Left ventricle myocardium inferior (tissue), 1 donor: ENCODE results near the gene LRRIQ3. TPM values are rescaled to one million over a fixed set of nuclear protein-coding genes. Genes with fewer than 3 reads are reported as not detected.

Experiments
- DNase-seq: peaks from one replicate; pipeline ENCODE4 v3.0.0-alpha.2; 2020
- H3K27ac ChIP-seq: fragments of 200-600 bp; replicated peaks from 2 replicates; pipeline ENCODE4 v1.8.0; 2021
- H3K27me3 ChIP-seq: fragments of 200-600 bp; 2 replicates; pipeline ENCODE4 v1.8.0; 2021; ENCODE audit warnings: low read depth
- H3K36me3 ChIP-seq: fragments of 200-600 bp; 2 replicates; pipeline ENCODE4 v1.8.0; 2021
- H3K4me1 ChIP-seq: fragments of 200-600 bp; 2 replicates; pipeline ENCODE4 v1.8.0; 2021
- H3K4me3 ChIP-seq: fragments of 200-600 bp; 2 replicates; pipeline ENCODE4 v1.8.0; 2021; ENCODE audit warnings: mild to moderate bottlenecking, moderate library complexity
- H3K9me3 ChIP-seq: fragments of 200-600 bp; replicated peaks from 2 replicates; pipeline ENCODE4 v1.8.0; 2021
- CTCF ChIP-seq: fragments of 200-600 bp; IDR thresholded peaks from 2 replicates; pipeline ENCODE4 v1.8.0; 2021; ENCODE audit warnings: antibody characterized with exemption, mild to moderate bottlenecking, borderline replicate concordance
- intact Hi-C: fragments of 100-400 bp; cut with micrococcal nuclease; formaldehyde crosslinking; loops from one replicate; pipeline ENCODE4 v1.11.0; 2022
- total RNA-seq: library from RNA; stranded (reverse); fragmentation: NEBNext Ultra II Directional; extraction: Animal tissue kit (Norgen Biotek cat#: 25700); gene quantifications from one replicate; pipeline ENCODE4 v1.2.1, GENCODE V29; 2021
- donor health status: DM: no; HTN: yes; CAD: no; lungs with severe emphysema.

Gene LRRIQ3
- total RNA-seq, 1 donor from 2014 or later = 0.44 TPM

GRCh38 chr1:74107394-74107793, 90.6 kb downstream of the LRRIQ3 start:
- Histone ChIP-seq H3K27ac (no peak overlapping the region), H3K36me3 (no peaks in the 10 kb centered on the region), H3K4me1 (no peaks in the 10 kb centered on the region), H3K27me3 (no peaks in the 10 kb centered on the region), H3K4me3 (no peak overlapping the region), H3K9me3 (no peaks in the 10 kb centered on the region)
- intact Hi-C loops = no loop called here
- no peak for DNase-seq
- TF ChIP-seq CTCF = no peak

GRCh38 chr1:74091371-74091770, 106.6 kb downstream of the LRRIQ3 start:
- intact Hi-C loops = no loop called here
- TF ChIP-seq CTCF = no peak
- no peaks in the 10 kb centered on the region for H3K4me1 ChIP-seq
- H3K4me3 ChIP-seq = no peak overlapping the region
- H3K36me3 ChIP-seq = no peaks in the 10 kb centered on the region
- H3K9me3 ChIP-seq = peaks cover 37% of the 10 kb centered on the region
- H3K27ac ChIP-seq = no peak overlapping the region
- DNase-seq = no peak
- no peaks in the 10 kb centered on the region for H3K27me3 ChIP-seq

- no peaks in the 10 kb centered on the region for H3K27me3 ChIP-seq
- no peak overlapping the region for H3K4me3 ChIP-seq
- no peaks in the 10 kb centered on the region for H3K9me3 ChIP-seq
- intact Hi-C loops = loop anchor here (1.0 kb wide), 1 partner anchor 22 kb away; no protein-coding TSS in a partner anchor
- no peaks in the 10 kb centered on the region for H3K36me3 ChIP-seq
- no peak for DNase-seq
- H3K27ac ChIP-seq = no peak overlapping the region
- H3K4me1 ChIP-seq = no peaks in the 10 kb centered on the region
- TF ChIP-seq CTCF = no peak
These were observed 114.8 kb downstream of the LRRIQ3 start for GRCh38 chr1:74083128-74083527.

GRCh38 chr1:74065081-74065480, 132.9 kb downstream of the LRRIQ3 start:
- H3K27me3 ChIP-seq = no peaks in the 10 kb centered on the region
- no peaks in the 10 kb centered on the region for H3K4me1 ChIP-seq
- intact Hi-C loops = no loop called here
- no peak overlapping the region for H3K27ac ChIP-seq
- no peak for TF ChIP-seq CTCF
- DNase-seq = no peak
- H3K9me3 ChIP-seq = peaks cover 8% of the 10 kb centered on the region
- H3K4me3 ChIP-seq = no peak overlapping the region
- H3K36me3 ChIP-seq = no peaks in the 10 kb centered on the region

- Histone ChIP-seq H3K4me1 (no peaks in the 10 kb centered on the region), H3K4me3 (no peak overlapping the region), H3K27me3 (no peaks in the 10 kb centered on the region), H3K9me3 (peaks cover 8% of the 10 kb centered on the region), H3K27ac (no peak overlapping the region), H3K36me3 (no peaks in the 10 kb centered on the region)
- TF ChIP-seq CTCF = no peak
- no peak for DNase-seq
- intact Hi-C loops = no loop called here
These were observed 140.3 kb downstream of the LRRIQ3 start for GRCh38 chr1:74057719-74058118.

- Histone ChIP-seq H3K4me1 (no peaks in the 10 kb centered on the region), H3K27me3 (no peaks in the 10 kb centered on the region), H3K4me3 (no peak overlapping the region), H3K27ac (no peak overlapping the region), H3K36me3 (no peaks in the 10 kb centered on the region), H3K9me3 (no peaks in the 10 kb centered on the region)
- DNase-seq = no peak
- TF ChIP-seq CTCF = no peak
- intact Hi-C loops = no loop called here
These were observed 144.6 kb downstream of the LRRIQ3 start for GRCh38 chr1:74053407-74053806.
